ENCODE measurements around the gene PSMD13. TPM values are rescaled to one million over a fixed set of nuclear protein-coding genes. Genes with fewer than 3 reads are reported as not detected.

PSMD13 gene
- total RNA-seq, 1 experiment from 2014 or later, result 141 TPM

DNA sequence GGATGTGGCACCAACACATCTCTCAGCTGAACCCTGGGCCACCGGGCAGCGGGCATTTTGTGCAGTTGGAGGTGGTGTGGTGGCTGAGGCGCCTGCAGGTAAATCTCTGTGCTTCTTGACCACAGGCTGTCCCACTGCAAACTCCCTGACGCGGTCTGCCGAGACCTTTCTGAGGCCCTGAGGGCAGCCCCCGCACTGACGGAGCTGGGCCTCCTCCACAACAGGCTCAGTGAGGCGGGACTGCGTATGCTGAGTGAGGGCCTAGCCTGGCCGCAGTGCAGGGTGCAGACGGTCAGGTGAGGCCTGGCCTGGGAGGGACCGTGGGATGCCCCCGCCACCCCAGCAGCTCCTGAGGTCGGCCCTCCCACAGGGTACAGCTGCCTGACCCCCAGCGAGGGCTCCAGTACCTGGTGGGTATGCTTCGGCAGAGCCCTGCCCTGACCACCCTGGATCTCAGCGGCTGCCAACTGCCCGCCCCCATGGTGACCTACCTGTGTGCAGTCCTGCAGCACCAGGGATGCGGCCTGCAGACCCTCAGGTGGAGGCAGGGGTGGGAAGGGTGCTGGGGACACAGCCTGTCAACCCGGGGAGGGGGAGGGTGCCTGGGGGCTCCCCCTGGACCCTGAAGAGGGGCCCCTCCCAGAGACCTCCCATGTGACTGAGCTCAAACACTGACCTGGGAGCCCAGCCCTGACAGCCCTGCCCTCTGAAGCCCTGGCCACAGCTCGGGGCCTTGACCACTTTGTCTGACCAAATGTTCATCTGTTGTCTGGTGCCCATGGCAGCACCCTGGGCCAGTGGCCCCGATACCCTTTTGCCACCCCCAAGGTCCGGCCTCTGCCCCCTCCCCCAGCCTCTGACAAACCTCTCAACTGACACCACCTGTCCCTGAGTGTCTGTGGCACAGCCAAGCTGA lies 47.6 kb downstream of the PSMD13 start:
- H2BK20ac ChIP-seq (ENCODE audit: low read depth, low read length, poor library complexity, severe bottlenecking), result no peak overlapping the region
- no peak overlapping the region for H3K23ac ChIP-seq (ENCODE audit: insufficient read length, low read depth, low read length)
- H2BK12ac ChIP-seq (ENCODE audit: insufficient read length, low read depth, low read length), result no peak overlapping the region
- peaks cover 0 to 2% of the 10 kb centered on the region in 2 experiments; a peak in 1 of 5 replicates for H3K9me3 Mint-ChIP-seq
- peaks cover 13% of the 10 kb centered on the region for H3K27me3 Mint-ChIP-seq (ENCODE audit: low read depth)
- no peaks in the 10 kb centered on the region for H3K79me2 ChIP-seq (ENCODE audit: insufficient read depth, low read length)
- no peaks in the 10 kb centered on the region for H3K9me3 ChIP-seq (ENCODE audit: control insufficient read depth, low read depth, low read length)
- no peak overlapping the region for H3K9ac ChIP-seq (ENCODE audit: extremely low read depth, insufficient read length, low read length)
- H4K20me1 ChIP-seq (ENCODE audit: control insufficient read depth, insufficient read depth, insufficient read length), result no peaks in the 10 kb centered on the region
- no peak overlapping the region for H3T11ph ChIP-seq (ENCODE audit: low read length)
- no peak overlapping the region for H2BK5ac ChIP-seq (ENCODE audit: insufficient read length, low read length)
- no peaks in the 10 kb centered on the region; a peak in 3 of 7 replicates for H3K36me3 Mint-ChIP-seq (ENCODE audit: insufficient read depth in 1 of 3, low read depth in 3 of 3)
- no peak overlapping the region for H4K8ac ChIP-seq (replicated peaks; ENCODE audit: insufficient read length, low read depth, low read length)
- no peak overlapping the region for H3K4ac ChIP-seq (ENCODE audit: low read depth, low read length)
- H2BK120ac ChIP-seq (ENCODE audit: low read depth, low read length, poor library complexity, severe bottlenecking), result no peak overlapping the region
- no peak overlapping the region for H3K14ac ChIP-seq (ENCODE audit: insufficient read depth, low read length)
- no peak overlapping the region for H4K91ac ChIP-seq (ENCODE audit: insufficient read length, low read depth, low read length)
- H3K56ac ChIP-seq (ENCODE audit: insufficient read length, low read depth, low read length), result no peak overlapping the region
- no peak overlapping the region for H3K4me2 ChIP-seq (ENCODE audit: insufficient read depth, insufficient read length, low read length)
- H3K4me1 ChIP-seq (ENCODE audit: insufficient read depth, low read length), result no peaks in the 10 kb centered on the region
- peaks cover 7% of the 10 kb centered on the region; the same call in 1 of the 2 replicates for H3K27me3 ChIP-seq (ENCODE audit: insufficient read depth, low read length)
- H2AFZ ChIP-seq (ENCODE audit: low read length), result no peak overlapping the region
- no peak overlapping the region for H3K27ac ChIP-seq (ENCODE audit: insufficient read length, low read depth, low read length)
- H3K18ac ChIP-seq (ENCODE audit: insufficient read length, low read depth, low read length), result no peak overlapping the region
- TF ChIP-seq, protein P1, sequence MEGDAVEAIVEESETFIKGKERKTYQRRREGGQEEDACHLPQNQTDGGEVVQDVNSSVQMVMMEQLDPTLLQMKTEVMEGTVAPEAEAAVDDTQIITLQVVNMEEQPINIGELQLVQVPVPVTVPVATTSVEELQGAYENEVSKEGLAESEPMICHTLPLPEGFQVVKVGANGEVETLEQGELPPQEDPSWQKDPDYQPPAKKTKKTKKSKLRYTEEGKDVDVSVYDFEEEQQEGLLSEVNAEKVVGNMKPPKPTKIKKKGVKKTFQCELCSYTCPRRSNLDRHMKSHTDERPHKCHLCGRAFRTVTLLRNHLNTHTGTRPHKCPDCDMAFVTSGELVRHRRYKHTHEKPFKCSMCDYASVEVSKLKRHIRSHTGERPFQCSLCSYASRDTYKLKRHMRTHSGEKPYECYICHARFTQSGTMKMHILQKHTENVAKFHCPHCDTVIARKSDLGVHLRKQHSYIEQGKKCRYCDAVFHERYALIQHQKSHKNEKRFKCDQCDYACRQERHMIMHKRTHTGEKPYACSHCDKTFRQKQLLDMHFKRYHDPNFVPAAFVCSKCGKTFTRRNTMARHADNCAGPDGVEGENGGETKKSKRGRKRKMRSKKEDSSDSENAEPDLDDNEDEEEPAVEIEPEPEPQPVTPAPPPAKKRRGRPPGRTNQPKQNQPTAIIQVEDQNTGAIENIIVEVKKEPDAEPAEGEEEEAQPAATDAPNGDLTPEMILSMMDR (conservative IDR thresholded peaks at IDR 0.05), result no peak
- H3K79me1 ChIP-seq (ENCODE audit: insufficient read depth, low read depth, low read length, poor library complexity, severe bottlenecking), result no peaks in the 10 kb centered on the region
- WGBS (ENCODE audit: extremely low coverage, insufficient read length, low lambda C conversion rate), result no CpG with 5 or more reads among the region's 24 CpGs
- H4K5ac ChIP-seq (ENCODE audit: insufficient read length, low read depth, low read length), result no peak overlapping the region
- H2BK15ac ChIP-seq (ENCODE audit: low read depth, low read length), result no peak overlapping the region
- H2AK5ac ChIP-seq (ENCODE audit: insufficient read length, low read length), result no peak overlapping the region
- no peak overlapping the region; a peak in 1 of 5 replicates for H3K4me3 Mint-ChIP-seq
- peaks cover 26 to 32% of the 10 kb centered on the region in 2 experiments for H3K4me1 Mint-ChIP-seq
- peak; percentile 34 for DNase-seq
- peaks cover 6% of the 10 kb centered on the region for H3K23me2 ChIP-seq (ENCODE audit: insufficient read length, low read depth, low read length, poor library complexity, severe bottlenecking)
- 0 out of 7 replicates have a peak overlapping the region, but pooled peaks of 1 of the 3 experiments have one; percentile 37 for H3K27ac Mint-ChIP-seq

All from H9 (cell line).